Upper lobe of left lung (tissue), 6 donors: ENCODE data around the gene GXYLT1. TPM values are rescaled to one million over a fixed set of nuclear protein-coding genes. Genes with fewer than 3 reads are reported as not detected.
A peak's percentile ranks its signal among the peaks of the same experiment; 100 is the strongest.

Source experiments
- ATAC-seq, 2 donors: fragments of 200-7000 bp; cut with Tn5 transposase; one replicate each; pipeline ENCODE4 v1.9.1; 2022; ENCODE audit warnings: mild to moderate bottlenecking in 2 of 2, moderate library complexity in 2 of 2; ENCODE audit not compliant: low FRiP score in 2 of 2
- DNase-seq, 2 donors: peaks; one replicate each; pipeline ENCODE4 v3.0.0-alpha.2; 2019 to 2020
- H3K27ac ChIP-seq, 4 donors: fragments of 200-600 bp; sonication (generic); one replicate each; pipeline ENCODE4 v1.5.1; 2016 to 2019
- H3K27me3 ChIP-seq, 4 donors: fragments of 200-600 bp; sonication (generic); one replicate each; pipeline ENCODE4 v1.5.1; 2017 to 2019
- H3K36me3 ChIP-seq, 4 donors: fragments of 200-600 bp; sonication (generic); one replicate each; pipeline ENCODE4 v1.5.1; 2016 to 2019
- H3K4me1 ChIP-seq, 4 donors: fragments of 200-600 bp; sonication (generic); one replicate each; pipeline ENCODE4 v1.5.1; 2018 to 2019
- H3K4me3 ChIP-seq, 4 donors: fragments of 200-600 bp; sonication (generic); one replicate each; pipeline ENCODE4 v1.5.1; 2017 to 2019; ENCODE audit warnings: mild to moderate bottlenecking in 2 of 4, moderate library complexity in 1 of 4
- H3K9me3 ChIP-seq, 4 donors: fragments of 200-600 bp; sonication (generic); one replicate each; pipeline ENCODE4 v1.5.1; 2018 to 2019
- CTCF ChIP-seq, 6 experiments: fragments of 450-650 bp in 4 of 6; fragments of 200-600 bp in 2 of 6; sonication (generic) in 2 of 6; IDR thresholded peaks; one replicate each; pipeline ENCODE4 v1.5.1; 2016 to 2019; ENCODE audit warnings: antibody characterized with exemption in 6 of 6
- EP300 ChIP-seq, 4 donors: sonication (generic); formaldehyde crosslinking; IDR thresholded peaks; one replicate each; pipeline ENCODE4 v1.5.1; 2017; ENCODE audit warnings: antibody characterized with exemption in 4 of 4, control low read depth in 2 of 4
- POLR2A ChIP-seq, 4 donors: fragments of 450-650 bp; IDR thresholded peaks; one replicate each; pipeline ENCODE4 v1.5.1; 2016 to 2017; ENCODE audit warnings: antibody characterized with exemption in 4 of 4, mild to moderate bottlenecking in 2 of 4
- POLR2AphosphoS5 ChIP-seq, 2 donors: sonication (generic); formaldehyde crosslinking; IDR thresholded peaks; one replicate each; pipeline ENCODE4 v1.5.1; 2017; ENCODE audit warnings: antibody characterized with exemption in 2 of 2
- WGBS, 2 donors: methylation state at CpG; one replicate each; pipeline ENCODE4 v1.1.5; 2017 to 2018; 5-methylcytosine and 5-hydroxymethylcytosine counted together
- total RNA-seq, 6 donors: library from RNA; depleted of rRNA in 4 of 6; stranded (reverse); fragments of >200 nt in 4 of 6; gene quantifications; one replicate each; pipeline versions ENCODE4 v1.1.0 to v1.2.1, GENCODE V29; 2016 to 2021
- donor health status: DM: no; HTN: no; CAD: no; lungs with moderate emphysema.
- donor health status: DM: no; HTN: yes; CAD: no; lungs with severe emphysema.

The GXYLT1 gene
- total RNA-seq, 6 donors from 2014 or later, result 11.3 to 24.6 (median 12.3) TPM

GRCh38 chr12:42156232-42156631 is 11.6 kb upstream of the GXYLT1 start:
- no peak for TF ChIP-seq POLR2A (IDR thresholded peaks at IDR 0.05)
- Histone ChIP-seq H3K27ac (no peak overlapping the region), H3K36me3 (peaks cover 0 to 32% (median 4%) of the 10 kb centered on the region in 4 donors), H3K4me3 (no peak overlapping the region), H3K9me3 (no peaks in the 10 kb centered on the region), H3K27me3 (no peaks in the 10 kb centered on the region), H3K4me1 (no peaks in the 10 kb centered on the region)
- ATAC-seq (no peak), DNase-seq (no peak)
- 81 to 86% methylated on average over 2 of the region's 2 CpGs for whole genome bisulfite sequencing, 2 donors

- Histone ChIP-seq H3K36me3 (no peaks in the 10 kb centered on the region), H3K4me3 (peak overlapping the region in 3 of 4 donors; percentile 64 to 92 (median 89)), H3K9me3 (no peaks in the 10 kb centered on the region), H3K27me3 (no peaks in the 10 kb centered on the region), H3K27ac (peak overlapping the region in 1 of 4 donors; percentile 87), H3K4me1 (peaks cover 11 to 31% (median 16%) of the 10 kb centered on the region in 4 donors)
- WGBS, 2 donors, result 80 to 82% methylated on average over 11 of the region's 11 CpGs
- DNase-seq, result no peak
- no peak for ATAC-seq
- TF ChIP-seq CTCF (IDR thresholded peaks at IDR 0.05) (no peak), EP300 (IDR thresholded peaks at IDR 0.05) (no peak), POLR2AphosphoS5 (IDR thresholded peaks at IDR 0.05) (no peak), POLR2A (IDR thresholded peaks at IDR 0.05) (no peak)
These were observed 1.0 kb upstream of the GXYLT1 start for GRCh38 chr12:42145552-42146215.

GRCh38 chr12:42145197-42145549 is 499 bp upstream of the GXYLT1 start:
- peak overlapping the region; percentile 87 to 92 (median 90) for H3K27ac ChIP-seq
- no peak for ATAC-seq
- H3K4me3 ChIP-seq, result peak overlapping the region; percentile 34 to 92 (median 76)
- H3K36me3 ChIP-seq, result no peaks in the 10 kb centered on the region
- 27 to 28% methylated on average over 8 of the region's 8 CpGs for WGBS, 2 donors
- no peak for DNase-seq
- H3K4me1 ChIP-seq, result peaks cover 14 to 31% (median 18%) of the 10 kb centered on the region in 4 donors
- no peaks in the 10 kb centered on the region for H3K27me3 ChIP-seq
- H3K9me3 ChIP-seq, result no peaks in the 10 kb centered on the region
- no peak for TF ChIP-seq POLR2A (IDR thresholded peaks at IDR 0.05)
- no peak for TF ChIP-seq POLR2AphosphoS5 (IDR thresholded peaks at IDR 0.05)
- no peak for TF ChIP-seq CTCF (IDR thresholded peaks at IDR 0.05)
- TF ChIP-seq EP300 (IDR thresholded peaks at IDR 0.05), result no peak

- Histone ChIP-seq H3K27me3 (no peaks in the 10 kb centered on the region), H3K27ac (peak overlapping the region; percentile 87 to 92 (median 90)), H3K9me3 (no peaks in the 10 kb centered on the region), H3K36me3 (no peaks in the 10 kb centered on the region), H3K4me3 (peak overlapping the region; percentile 56 to 92 (median 76)), H3K4me1 (peaks cover 14 to 31% (median 18%) of the 10 kb centered on the region in 4 donors)
- peak in 1 of 2 donors; percentile 27 for DNase-seq
- no peak for ATAC-seq
- TF ChIP-seq POLR2A (IDR thresholded peaks at IDR 0.05), result no peak
- TF ChIP-seq CTCF (IDR thresholded peaks at IDR 0.05), result no peak
- no peak for TF ChIP-seq POLR2AphosphoS5 (IDR thresholded peaks at IDR 0.05)
- TF ChIP-seq EP300 (IDR thresholded peaks at IDR 0.05), result no peak
- 0 to 1% methylated on average over 14 to 21 of the region's 21 CpGs for WGBS, 2 donors
These were observed 591 bp downstream of the GXYLT1 start for GRCh38 chr12:42144158-42144407.

- H3K36me3 ChIP-seq, result no peaks in the 10 kb centered on the region
- peaks cover 14 to 31% (median 18%) of the 10 kb centered on the region in 4 donors for H3K4me1 ChIP-seq
- peak overlapping the region; percentile 87 to 92 (median 90) for H3K27ac ChIP-seq
- ATAC-seq, result no peak
- H3K9me3 ChIP-seq, result no peaks in the 10 kb centered on the region
- TF ChIP-seq POLR2A (IDR thresholded peaks at IDR 0.05) (no peak), POLR2AphosphoS5 (IDR thresholded peaks at IDR 0.05) (no peak), CTCF (IDR thresholded peaks at IDR 0.05) (no peak), EP300 (IDR thresholded peaks at IDR 0.05) (no peak)
- DNase-seq, result no peak
- WGBS, 2 donors, result 10 to 16% methylated on average over 12 of the region's 12 CpGs
- H3K27me3 ChIP-seq, result no peaks in the 10 kb centered on the region
- peak overlapping the region; percentile 56 to 92 (median 76) for H3K4me3 ChIP-seq
These were observed 1.1 kb downstream of the GXYLT1 start for GRCh38 chr12:42143452-42144157.
